ENCODE results near the gene PLEKHG4B. TPM values are rescaled to one million over a fixed set of nuclear protein-coding genes. Genes with fewer than 3 reads are reported as not detected.
A peak's percentile ranks its signal among the peaks of the same experiment; 100 is the strongest.

PLEKHG4B gene
- total RNA-seq, 1 experiment from 2014 or later, result 44.3 TPM

- TF ChIP-seq, protein P1, sequence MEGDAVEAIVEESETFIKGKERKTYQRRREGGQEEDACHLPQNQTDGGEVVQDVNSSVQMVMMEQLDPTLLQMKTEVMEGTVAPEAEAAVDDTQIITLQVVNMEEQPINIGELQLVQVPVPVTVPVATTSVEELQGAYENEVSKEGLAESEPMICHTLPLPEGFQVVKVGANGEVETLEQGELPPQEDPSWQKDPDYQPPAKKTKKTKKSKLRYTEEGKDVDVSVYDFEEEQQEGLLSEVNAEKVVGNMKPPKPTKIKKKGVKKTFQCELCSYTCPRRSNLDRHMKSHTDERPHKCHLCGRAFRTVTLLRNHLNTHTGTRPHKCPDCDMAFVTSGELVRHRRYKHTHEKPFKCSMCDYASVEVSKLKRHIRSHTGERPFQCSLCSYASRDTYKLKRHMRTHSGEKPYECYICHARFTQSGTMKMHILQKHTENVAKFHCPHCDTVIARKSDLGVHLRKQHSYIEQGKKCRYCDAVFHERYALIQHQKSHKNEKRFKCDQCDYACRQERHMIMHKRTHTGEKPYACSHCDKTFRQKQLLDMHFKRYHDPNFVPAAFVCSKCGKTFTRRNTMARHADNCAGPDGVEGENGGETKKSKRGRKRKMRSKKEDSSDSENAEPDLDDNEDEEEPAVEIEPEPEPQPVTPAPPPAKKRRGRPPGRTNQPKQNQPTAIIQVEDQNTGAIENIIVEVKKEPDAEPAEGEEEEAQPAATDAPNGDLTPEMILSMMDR (conservative IDR thresholded peaks at IDR 0.05), result peak; percentile 52; the same call in 2 of the 3 replicates
- no peak overlapping the region for H4K8ac ChIP-seq (replicated peaks; ENCODE audit: insufficient read length, low read depth, low read length)
- H3K79me2 ChIP-seq (ENCODE audit: insufficient read depth, low read length), result no peaks in the 10 kb centered on the region
- no peaks in the 10 kb centered on the region for H3K27me3 ChIP-seq (ENCODE audit: insufficient read depth, low read length)
- no peaks in the 10 kb centered on the region for H3K79me1 ChIP-seq (ENCODE audit: insufficient read depth, low read depth, low read length, poor library complexity, severe bottlenecking)
- H2BK120ac ChIP-seq (ENCODE audit: low read depth, low read length, poor library complexity, severe bottlenecking), result no peak overlapping the region
- H2AFZ ChIP-seq (ENCODE audit: low read length), result no peak overlapping the region
- H3K27ac Mint-ChIP-seq, result no peak overlapping the region
- peaks cover 9% of the 10 kb centered on the region; the same call in 1 of the 2 replicates for H3K4me1 ChIP-seq (ENCODE audit: insufficient read depth, low read length)
- no peak overlapping the region for H3K18ac ChIP-seq (ENCODE audit: insufficient read length, low read depth, low read length)
- no peaks in the 10 kb centered on the region; the same call in none of the 2 replicates for H3K27me3 Mint-ChIP-seq (ENCODE audit: low read depth)
- H3K9me3 ChIP-seq (ENCODE audit: control insufficient read depth, low read depth, low read length), result no peaks in the 10 kb centered on the region
- H3T11ph ChIP-seq (ENCODE audit: low read length), result no peak overlapping the region
- H4K5ac ChIP-seq (ENCODE audit: insufficient read length, low read depth, low read length), result no peak overlapping the region
- DNase-seq, result no peak
- H3K4me1 Mint-ChIP-seq, result peaks cover 49 to 58% of the 10 kb centered on the region in 2 experiments
- no peak overlapping the region for H3K56ac ChIP-seq (ENCODE audit: insufficient read length, low read depth, low read length)
- H3K14ac ChIP-seq (ENCODE audit: insufficient read depth, low read length), result no peak overlapping the region
- no peak overlapping the region for H3K27ac ChIP-seq (ENCODE audit: insufficient read length, low read depth, low read length)
- H2BK20ac ChIP-seq (ENCODE audit: low read depth, low read length, poor library complexity, severe bottlenecking), result no peak overlapping the region
- peaks cover 0 to 4% (median 3%) of the 10 kb centered on the region in 3 experiments; a peak in 2 of 7 replicates for H3K36me3 Mint-ChIP-seq (ENCODE audit: insufficient read depth in 1 of 3, low read depth in 3 of 3)
- H3K23me2 ChIP-seq (ENCODE audit: insufficient read length, low read depth, low read length, poor library complexity, severe bottlenecking), result peaks cover 6% of the 10 kb centered on the region
- no peak overlapping the region for H2AK5ac ChIP-seq (ENCODE audit: insufficient read length, low read length)
- H3K4me2 ChIP-seq (ENCODE audit: insufficient read depth, insufficient read length, low read length), result no peak overlapping the region
- H4K91ac ChIP-seq (ENCODE audit: insufficient read length, low read depth, low read length), result no peak overlapping the region
- no peak overlapping the region for H2BK5ac ChIP-seq (ENCODE audit: insufficient read length, low read length)
- H3K9ac ChIP-seq (ENCODE audit: extremely low read depth, insufficient read length, low read length), result no peak overlapping the region
- peaks cover 0 to 3% of the 10 kb centered on the region in 2 experiments; a peak in 2 of 5 replicates for H3K9me3 Mint-ChIP-seq
- no peak overlapping the region for H3K4ac ChIP-seq (ENCODE audit: low read depth, low read length)
- no peak overlapping the region for H2BK15ac ChIP-seq (ENCODE audit: low read depth, low read length)
- no peak overlapping the region for H3K23ac ChIP-seq (ENCODE audit: insufficient read length, low read depth, low read length)
- no peak overlapping the region for H3K4me3 Mint-ChIP-seq
- no peak overlapping the region for H2BK12ac ChIP-seq (ENCODE audit: insufficient read length, low read depth, low read length)
- no CpG with 5 or more reads among the region's 17 CpGs for WGBS (ENCODE audit: extremely low coverage, insufficient read length, low lambda C conversion rate)
- no peaks in the 10 kb centered on the region for H4K20me1 ChIP-seq (ENCODE audit: control insufficient read depth, insufficient read depth, insufficient read length)
Measured at GRCh38 chr5:77957-78804, 13.8 kb upstream of the PLEKHG4B start.

All from H9 (cell line).